Kidney epithelial cell (primary cell): ENCODE results near the gene LRCH1. TPM values are rescaled to one million over a fixed set of nuclear protein-coding genes. Genes with fewer than 3 reads are reported as not detected.
A peak's percentile ranks its signal among the peaks of the same experiment; 100 is the strongest.

ENCODE experiments used
- DNase-seq: peaks from one replicate; pipeline ENCODE4 v3.0.0-alpha.2; 2010; ENCODE audit warnings: low read depth
- H3K27me3 ChIP-seq: 2 replicates; pipeline ENCODE4 v1.6.0; 2011; ENCODE audit warnings: low read length; ENCODE audit not compliant: control insufficient read depth, insufficient read depth
- H3K36me3 ChIP-seq: 2 replicates; pipeline ENCODE4 v1.5.1; 2011; ENCODE audit warnings: low read length; ENCODE audit not compliant: control insufficient read depth, insufficient read depth
- H3K4me3 ChIP-seq: 2 replicates; pipeline ENCODE4 v1.5.1; 2011; ENCODE audit warnings: low read depth, mild to moderate bottlenecking, control low read depth, low read length
- CTCF ChIP-seq: IDR thresholded peaks from 2 replicates; pipeline ENCODE4 v1.5.1; 2011; ENCODE audit warnings: mild to moderate bottlenecking, moderate library complexity, low read length, control low read depth, inconsistent platforms; ENCODE audit not compliant: insufficient read depth, poor library complexity, severe bottlenecking
- total RNA-seq: library from RNA; depleted of rRNA; stranded (reverse); fragments of >200 nt; gene quantifications from 2 replicates; pipeline ENCODE4 v1.2.3, GENCODE V29; 2015

The LRCH1 gene
- total RNA-seq, 1 donor from 2014 or later, result 14.0 TPM

- Histone ChIP-seq H3K36me3 (no peaks in the 10 kb centered on the region), H3K27me3 (no peaks in the 10 kb centered on the region), H3K4me3 (no peak overlapping the region)
- DNase-seq, result peak; percentile 76
- no peak for TF ChIP-seq CTCF
Measured at GRCh38 chr13:46633416-46633815, 80.4 kb downstream of the LRCH1 start.

- no peaks in the 10 kb centered on the region for H3K36me3 ChIP-seq
- TF ChIP-seq CTCF, result no peak
- DNase-seq, result no peak
- no peaks in the 10 kb centered on the region for H3K27me3 ChIP-seq
- H3K4me3 ChIP-seq, result no peak overlapping the region
Measured at GRCh38 chr13:46636451-46636850, 83.5 kb downstream of the LRCH1 start.

- H3K4me3 ChIP-seq, result no peak overlapping the region
- DNase-seq, result no peak
- no peak for TF ChIP-seq CTCF
- no peaks in the 10 kb centered on the region for H3K36me3 ChIP-seq
- no peaks in the 10 kb centered on the region for H3K27me3 ChIP-seq
Measured at GRCh38 chr13:46637213-46637612, 84.2 kb downstream of the LRCH1 start.

- Histone ChIP-seq H3K36me3 (no peaks in the 10 kb centered on the region), H3K27me3 (no peaks in the 10 kb centered on the region), H3K4me3 (no peak overlapping the region)
- DNase-seq, result no peak
- no peak for TF ChIP-seq CTCF
Measured at GRCh38 chr13:46638262-46638661, 85.3 kb downstream of the LRCH1 start.

GRCh38 chr13:46639033-46639981, 86.3 kb downstream of the LRCH1 start:
- peak; percentile 70 for DNase-seq
- no peaks in the 10 kb centered on the region for H3K27me3 ChIP-seq
- H3K4me3 ChIP-seq, result no peak overlapping the region
- no peak for TF ChIP-seq CTCF
- H3K36me3 ChIP-seq, result no peaks in the 10 kb centered on the region
